Osteoblast (primary cell): ENCODE results near the gene ZBTB48. TPM values are rescaled to one million over a fixed set of nuclear protein-coding genes. Genes with fewer than 3 reads are reported as not detected.
A peak's percentile ranks its signal among the peaks of the same experiment; 100 is the strongest.

Experiments used
- DNase-seq: peaks from one replicate; pipeline ENCODE4 v3.0.0; 2011; ENCODE audit warnings: low spot score, mixed read lengths; ENCODE audit not compliant: insufficient read length; ENCODE audit errors: missing footprints
- H2AFZ ChIP-seq: 2 replicates; pipeline ENCODE4 v1.6.0; 2011; ENCODE audit warnings: mild to moderate bottlenecking, low read length
- H3K27ac ChIP-seq: 2 replicates; pipeline ENCODE4 v1.5.1; 2011; ENCODE audit warnings: mild to moderate bottlenecking, low read depth, low read length, moderate library complexity
- H3K27me3 ChIP-seq: 2 replicates; pipeline ENCODE4 v1.6.0; 2012; ENCODE audit warnings: mild to moderate bottlenecking, control low read depth, inconsistent platforms, low read length, moderate library complexity; ENCODE audit not compliant: insufficient read depth
- H3K36me3 ChIP-seq: 2 replicates; pipeline ENCODE4 v1.5.1; 2011; ENCODE audit warnings: mild to moderate bottlenecking, low read length, control low read depth, moderate library complexity; ENCODE audit not compliant: insufficient read depth
- H3K4me1 ChIP-seq: 2 replicates; pipeline ENCODE4 v1.5.1; 2011; ENCODE audit warnings: mild to moderate bottlenecking, low read length, control low read depth, moderate library complexity; ENCODE audit not compliant: insufficient read depth
- H3K4me2 ChIP-seq: 2 replicates; pipeline ENCODE4 v1.6.0; 2011; ENCODE audit warnings: mild to moderate bottlenecking, low read length; ENCODE audit not compliant: insufficient read depth
- H3K4me3 ChIP-seq: fragments of 200-600 bp; sonication (generic); 3 replicates; pipeline ENCODE4 v1.5.1; 2012; ENCODE audit warnings: mild to moderate bottlenecking, low read length, inconsistent platforms; ENCODE audit not compliant: insufficient read depth
- H3K79me2 ChIP-seq: 2 replicates; pipeline ENCODE4 v1.6.0; 2012; ENCODE audit warnings: mild to moderate bottlenecking, low read length, control low read depth, inconsistent platforms; ENCODE audit not compliant: insufficient read depth
- H3K9me3 ChIP-seq: 2 replicates; pipeline ENCODE4 v1.5.1; 2011; ENCODE audit warnings: low read depth, low read length, control low read depth
- H4K20me1 ChIP-seq: 2 replicates; pipeline ENCODE4 v1.6.0; 2012; ENCODE audit warnings: mild to moderate bottlenecking, low read length, control low read depth; ENCODE audit not compliant: insufficient read depth
- CTCF ChIP-seq: IDR thresholded peaks from 2 replicates; pipeline ENCODE4 v1.5.1; 2011; ENCODE audit warnings: mild to moderate bottlenecking, low read depth, low read length, moderate library complexity; ENCODE audit errors: extremely low read depth
- total RNA-seq: library from RNA; depleted of rRNA; stranded (reverse); fragments of >200 nt; gene quantifications from 2 replicates; pipeline ENCODE4 v1.2.3, GENCODE V29; 2012

Gene ZBTB48
- total RNA-seq, 1 donor = 14.5 TPM

DNA sequence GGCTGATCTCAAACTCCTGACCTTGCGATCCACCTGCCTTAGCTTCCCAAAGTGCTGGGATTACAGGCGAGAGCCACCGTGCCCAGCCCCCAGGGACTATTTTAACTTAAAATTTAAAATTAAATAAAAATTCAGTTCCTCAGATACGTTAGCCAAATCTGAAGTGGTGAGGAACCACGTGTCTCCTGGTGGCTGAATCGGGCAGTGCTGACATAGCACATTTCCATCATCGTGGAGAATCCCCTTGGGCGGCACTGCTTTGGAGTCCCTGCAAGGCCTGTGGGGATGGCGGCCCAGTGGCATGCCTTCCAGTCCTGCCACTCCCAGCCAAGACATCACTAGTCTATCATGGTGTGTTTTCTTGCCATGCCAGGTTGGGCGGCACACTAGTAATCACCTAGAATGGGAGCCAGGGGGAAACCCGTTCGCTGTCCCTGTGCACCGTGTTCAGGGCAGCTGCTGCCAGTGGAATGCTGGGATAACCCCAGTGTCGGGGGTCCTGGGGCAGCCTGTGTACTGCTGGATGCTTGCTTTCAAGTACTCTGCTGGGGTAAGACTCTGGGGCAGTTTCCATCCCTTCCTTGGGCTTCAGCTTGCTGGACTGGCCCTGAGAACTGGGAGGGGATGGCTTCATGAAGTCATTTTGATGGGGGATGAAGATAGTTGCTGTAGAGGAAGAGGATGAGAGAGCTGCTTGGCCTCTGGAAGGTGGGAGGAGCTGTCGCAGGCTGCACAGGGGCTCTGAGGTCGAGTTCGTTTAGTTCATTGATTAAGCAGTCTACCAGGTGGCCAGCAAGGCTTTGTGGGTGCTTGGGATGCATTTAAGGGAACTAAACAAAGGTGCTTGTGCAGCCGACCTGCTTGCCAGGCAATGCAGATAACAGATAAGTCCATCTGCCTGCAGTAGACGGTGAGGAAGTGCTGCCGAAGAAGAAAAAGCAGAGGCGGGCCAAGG is 4.6 kb downstream of the ZBTB48 start:
- H4K20me1 ChIP-seq = peaks cover 27% of the 10 kb centered on the region
- no peaks in the 10 kb centered on the region for H3K9me3 ChIP-seq
- peaks cover 30% of the 10 kb centered on the region for H3K79me2 ChIP-seq
- H3K36me3 ChIP-seq = peaks cover 17% of the 10 kb centered on the region
- H3K4me2 ChIP-seq = no peak overlapping the region
- H3K27ac ChIP-seq = no peak overlapping the region
- no peak overlapping the region for H3K4me3 ChIP-seq
- H2AFZ ChIP-seq = no peak overlapping the region
- H3K4me1 ChIP-seq = peaks cover 12% of the 10 kb centered on the region
- no peak for TF ChIP-seq CTCF
- peak; percentile 92 for DNase-seq
- H3K27me3 ChIP-seq = no peaks in the 10 kb centered on the region

DNA sequence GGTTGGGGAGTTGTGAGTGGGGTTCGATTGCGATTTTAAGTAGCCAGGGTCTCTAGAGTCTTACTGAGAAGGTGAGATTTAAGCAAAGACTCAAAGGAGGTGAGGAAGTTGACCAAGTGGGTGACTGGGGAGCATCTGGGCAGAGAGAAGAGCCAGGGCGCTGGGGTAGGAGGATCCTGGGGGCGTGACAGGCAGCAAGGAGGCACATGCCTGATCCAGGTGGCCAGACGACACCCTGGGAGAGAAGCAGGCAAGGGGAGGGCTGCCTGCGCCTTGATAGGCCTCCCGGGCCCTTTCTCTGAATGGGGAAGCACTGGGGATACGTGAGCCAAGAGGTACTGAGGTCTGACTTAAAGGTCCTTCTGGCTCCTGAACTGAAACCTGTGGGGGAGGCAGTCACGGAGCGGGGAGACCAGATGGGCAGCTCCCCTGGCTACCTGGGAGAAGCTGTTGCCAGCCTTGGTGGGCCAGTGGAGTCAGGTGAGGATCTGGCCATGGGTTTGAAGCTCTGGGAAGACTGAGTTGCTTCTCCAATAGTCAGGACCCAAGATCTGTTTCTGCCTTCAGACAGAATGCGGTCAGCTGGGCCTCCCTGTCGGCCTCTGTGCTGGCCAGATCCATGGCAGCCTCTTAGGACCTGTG is 5.4 kb downstream of the ZBTB48 start:
- Histone ChIP-seq H3K4me3 (no peak overlapping the region), H3K4me1 (peaks cover 10% of the 10 kb centered on the region), H3K79me2 (peaks cover 30% of the 10 kb centered on the region), H4K20me1 (peaks cover 27% of the 10 kb centered on the region), H3K27me3 (no peaks in the 10 kb centered on the region), H3K27ac (no peak overlapping the region), H3K4me2 (no peak overlapping the region), H2AFZ (no peak overlapping the region), H3K9me3 (no peaks in the 10 kb centered on the region), H3K36me3 (peaks cover 25% of the 10 kb centered on the region)
- peak; percentile 71 for DNase-seq
- no peak for TF ChIP-seq CTCF

GRCh38 chr1:6585841-6586240 is 6.0 kb downstream of the ZBTB48 start:
- Histone ChIP-seq H3K9me3 (no peaks in the 10 kb centered on the region), H3K4me1 (peaks cover 3% of the 10 kb centered on the region), H3K27ac (no peak overlapping the region), H2AFZ (no peak overlapping the region), H4K20me1 (peaks cover 31% of the 10 kb centered on the region), H3K36me3 (peaks cover 31% of the 10 kb centered on the region), H3K4me3 (no peak overlapping the region), H3K27me3 (no peaks in the 10 kb centered on the region), H3K79me2 (peaks cover 28% of the 10 kb centered on the region), H3K4me2 (no peak overlapping the region)
- peak; percentile 18 for DNase-seq
- TF ChIP-seq CTCF = no peak

DNA sequence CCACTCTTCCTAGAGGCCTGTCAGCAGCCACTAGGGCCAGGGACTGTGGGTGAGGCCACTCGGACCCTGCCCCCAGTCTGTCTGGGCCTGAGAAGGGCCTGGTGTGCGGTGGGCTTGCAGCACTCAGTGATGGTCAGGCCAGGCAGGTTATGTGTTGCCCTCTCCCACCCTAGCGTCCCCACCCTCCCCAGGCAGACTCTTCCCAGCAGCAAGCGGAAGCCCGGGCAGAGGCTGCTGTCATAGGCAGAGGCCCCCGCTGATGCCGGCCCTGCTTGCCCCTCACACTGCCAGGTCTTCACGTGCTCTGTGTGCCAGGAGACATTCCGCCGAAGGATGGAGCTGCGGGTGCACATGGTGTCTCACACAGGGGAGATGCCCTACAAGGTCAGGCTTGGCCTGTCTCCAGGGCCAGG is 6.6 kb downstream of the ZBTB48 start:
- H3K36me3 ChIP-seq = peaks cover 34% of the 10 kb centered on the region
- no peaks in the 10 kb centered on the region for H3K27me3 ChIP-seq
- H4K20me1 ChIP-seq = peaks cover 33% of the 10 kb centered on the region
- no peaks in the 10 kb centered on the region for H3K9me3 ChIP-seq
- no peak overlapping the region for H3K4me3 ChIP-seq
- no peaks in the 10 kb centered on the region for H3K4me1 ChIP-seq
- H2AFZ ChIP-seq = no peak overlapping the region
- H3K27ac ChIP-seq = no peak overlapping the region
- no peak overlapping the region for H3K4me2 ChIP-seq
- no peak for TF ChIP-seq CTCF
- H3K79me2 ChIP-seq = peaks cover 28% of the 10 kb centered on the region
- peak; percentile 59 for DNase-seq
